Trophoblast cell (in vitro differentiated cells and primary cell): ENCODE measurements around the gene EIF2AK2.

ENCODE experiments used
- DNase-seq, 2 donors: peaks; one replicate each; pipeline ENCODE4 v3.0.0-alpha.2; 2016
- H2AFZ ChIP-seq: 2 replicates; pipeline ENCODE4 v1.6.1; 2013; ENCODE audit warnings: low read length, moderate library complexity, mild to moderate bottlenecking; ENCODE audit not compliant: insufficient read depth, poor library complexity
- H2AK5ac ChIP-seq: 2 replicates; pipeline ENCODE4 v1.6.1; 2013; ENCODE audit warnings: mild to moderate bottlenecking, low read length
- H2BK120ac ChIP-seq: 2 replicates; pipeline ENCODE4 v1.6.1; 2013; ENCODE audit warnings: low read length, mild to moderate bottlenecking, moderate library complexity; ENCODE audit not compliant: insufficient read depth, poor library complexity
- H2BK12ac ChIP-seq: 2 replicates; pipeline ENCODE4 v1.6.1; 2013; ENCODE audit warnings: mild to moderate bottlenecking, low read length, moderate library complexity
- H2BK5ac ChIP-seq: 2 replicates; pipeline ENCODE4 v1.6.1; 2013; ENCODE audit warnings: low read length, low read depth, moderate library complexity, mild to moderate bottlenecking; ENCODE audit not compliant: poor library complexity
- H3K14ac ChIP-seq: 2 replicates; pipeline ENCODE4 v1.6.1; 2013; ENCODE audit warnings: mild to moderate bottlenecking, low read length
- H3K18ac ChIP-seq: 2 replicates; pipeline ENCODE4 v1.6.1; 2013; ENCODE audit warnings: mild to moderate bottlenecking, low read length
- H3K23ac ChIP-seq: 2 replicates; pipeline ENCODE4 v1.6.1; 2013; ENCODE audit warnings: low read length
- H3K27ac ChIP-seq: 2 replicates; pipeline ENCODE4 v1.5.1; 2013; ENCODE audit warnings: low read depth, mild to moderate bottlenecking, inconsistent platforms, low read length, moderate library complexity
- H3K27me3 ChIP-seq: 2 replicates; pipeline ENCODE4 v1.6.1; 2013; ENCODE audit warnings: inconsistent platforms, mild to moderate bottlenecking, low read length, moderate library complexity; ENCODE audit not compliant: insufficient read depth
- H3K36me3 ChIP-seq, 2 experiments: 1 replicate in 1 of 2; 2 replicates in 1 of 2; pipeline ENCODE4 v1.6.1; 2013; ENCODE audit warnings: low read length in 2 of 2, mild to moderate bottlenecking in 2 of 2, moderate library complexity in 1 of 2; ENCODE audit not compliant: insufficient read depth in 2 of 2, control insufficient read depth in 1 of 2
- H3K4ac ChIP-seq: 2 replicates; pipeline ENCODE4 v1.6.1; 2013; ENCODE audit warnings: low read depth, mild to moderate bottlenecking, low read length, moderate library complexity
- H3K4me1 ChIP-seq, 2 experiments: 1 replicate in 1 of 2; 2 replicates in 1 of 2; pipeline ENCODE4 v1.6.1; 2013; ENCODE audit warnings: low read length in 2 of 2, mild to moderate bottlenecking in 2 of 2, moderate library complexity in 1 of 2; ENCODE audit not compliant: insufficient read depth in 2 of 2, control insufficient read depth in 1 of 2
- H3K4me2 ChIP-seq: 2 replicates; pipeline ENCODE4 v1.6.1; 2013; ENCODE audit warnings: inconsistent platforms, mild to moderate bottlenecking, low read length, moderate library complexity
- H3K4me3 ChIP-seq: 2 replicates; pipeline ENCODE4 v1.5.1; 2013; ENCODE audit warnings: mild to moderate bottlenecking, low read depth, low read length, inconsistent platforms
- H3K79me1 ChIP-seq: one replicate; pipeline ENCODE4 v1.6.1; 2013; ENCODE audit warnings: low read length
- H3K79me2 ChIP-seq: 2 replicates; pipeline ENCODE4 v1.6.1; 2013; ENCODE audit warnings: low read length, mild to moderate bottlenecking; ENCODE audit not compliant: control insufficient read depth, insufficient read depth, poor library complexity
- H3K9ac ChIP-seq: 2 replicates; pipeline ENCODE4 v1.6.1; 2013; ENCODE audit warnings: mild to moderate bottlenecking, low read length
- H3K9me3 ChIP-seq: 2 replicates; pipeline ENCODE4 v1.6.1; 2013; ENCODE audit warnings: low read depth, mild to moderate bottlenecking, control low read depth, inconsistent platforms, low read length; ENCODE audit not compliant: insufficient read depth
- H4K12ac ChIP-seq: 2 replicates; pipeline ENCODE4 v1.6.1; 2013; ENCODE audit warnings: low read depth, mild to moderate bottlenecking, low read length, moderate library complexity
- H4K8ac ChIP-seq: 2 replicates; pipeline ENCODE4 v1.6.1; 2013; ENCODE audit warnings: low read depth, mild to moderate bottlenecking, low read length, moderate library complexity
- H4K91ac ChIP-seq: one replicate; pipeline ENCODE4 v1.6.1; 2013; ENCODE audit warnings: low read depth, mild to moderate bottlenecking, low read length, moderate library complexity
- WGBS: extraction: QIAGEN DNeasy Blood & Tissue Kit; methylation state at CpG from one replicate; pipeline ENCODE4 v1.1.7; 2013; ENCODE audit warnings: missing lambda C conversion rate; ENCODE audit not compliant: insufficient read length, insufficient coverage; ENCODE audit errors: extremely low coverage; 5-methylcytosine and 5-hydroxymethylcytosine counted together

Gene EIF2AK2

GRCh38 chr2:37083873-37084794 lies 72.6 kb downstream of the EIF2AK2 start, which contains the start of the genes GPATCH11 and HEATR5B:
Gene GPATCH11 (plus strand): TSS chr2:37084518. CDS start chr2:37088382, 3,864 bp downstream.
Gene HEATR5B (minus strand): TSS chr2:37084372. CDS start chr2:37083414, 958 bp downstream.
- Histone ChIP-seq H3K4ac (peak within 1 kb of the TSS; percentile 3), H2AFZ (peak within 1 kb of the TSS; percentile 99), H2BK5ac (peak within 1 kb of the TSS; percentile 10), H2BK120ac (peak within 1 kb of the TSS; percentile 39), H3K14ac (peak within 1 kb of the TSS; percentile 82), H3K36me3 (peaks cover 0 to 3% of the 10 kb centered on the region in 2 experiments), H3K4me1 (peaks cover 0 to 2% of the 10 kb centered on the region in 2 experiments), H3K23ac (no peak within 1 kb of the TSS), H3K18ac (peak within 1 kb of the TSS; percentile 81), H3K27ac (peak within 1 kb of the TSS; percentile 86), H4K8ac (peak within 1 kb of the TSS; percentile 96), H3K9me3 (no peaks in the 10 kb centered on the region), H3K27me3 (no peaks in the 10 kb centered on the region), H3K79me2 (peaks cover 5% of the 10 kb centered on the region), H3K4me2 (peak within 1 kb of the TSS; percentile 99), H3K79me1 (peaks cover 5% of the 10 kb centered on the region), H3K9ac (peak within 1 kb of the TSS; percentile 96), H2AK5ac (no peak within 1 kb of the TSS), H3K4me3 (peak within 1 kb of the TSS; percentile 93), H2BK12ac (no peak within 1 kb of the TSS), H4K12ac (peak within 1 kb of the TSS; percentile 86), H4K91ac (peak within 1 kb of the TSS; percentile 8)
- DNase-seq = peak; percentile 99
- no CpG with 5 or more reads among the region's 74 CpGs for whole genome bisulfite sequencing

GRCh38 chr2:37080689-37081088 lies 76.1 kb downstream of the EIF2AK2 start:
- Histone ChIP-seq H4K91ac (no peak overlapping the region), H3K4me2 (no peak overlapping the region), H2BK5ac (no peak overlapping the region), H3K9ac (no peak overlapping the region), H2BK12ac (no peak overlapping the region), H3K4me3 (no peak overlapping the region), H4K8ac (no peak overlapping the region), H2BK120ac (no peak overlapping the region), H3K4me1 (peaks cover 0 to 2% of the 10 kb centered on the region in 2 experiments), H3K27me3 (no peaks in the 10 kb centered on the region), H3K18ac (no peak overlapping the region), H3K36me3 (peaks cover 3 to 4% of the 10 kb centered on the region in 2 experiments), H3K9me3 (no peaks in the 10 kb centered on the region), H3K27ac (no peak overlapping the region), H2AK5ac (no peak overlapping the region), H3K4ac (no peak overlapping the region), H3K79me2 (peaks cover 5% of the 10 kb centered on the region), H3K23ac (no peak overlapping the region), H2AFZ (no peak overlapping the region), H3K79me1 (peaks cover 5% of the 10 kb centered on the region), H4K12ac (no peak overlapping the region), H3K14ac (no peak overlapping the region)
- WGBS = no CpG with 5 or more reads among the region's 3 CpGs
- DNase-seq = no peak

- no peaks in the 10 kb centered on the region for H3K27me3 ChIP-seq
- H3K4me3 ChIP-seq = no peak overlapping the region
- no peak overlapping the region for H3K18ac ChIP-seq
- H4K12ac ChIP-seq = no peak overlapping the region
- no peak overlapping the region for H3K27ac ChIP-seq
- H3K79me2 ChIP-seq = peaks cover 5% of the 10 kb centered on the region
- H2BK5ac ChIP-seq = no peak overlapping the region
- H2BK12ac ChIP-seq = no peak overlapping the region
- H3K9me3 ChIP-seq = no peaks in the 10 kb centered on the region
- H2AK5ac ChIP-seq = no peak overlapping the region
- peaks cover 0 to 2% of the 10 kb centered on the region in 2 experiments for H3K4me1 ChIP-seq
- no peak overlapping the region for H3K9ac ChIP-seq
- no peak overlapping the region for H3K4ac ChIP-seq
- H4K91ac ChIP-seq = no peak overlapping the region
- no peak overlapping the region for H3K4me2 ChIP-seq
- no peak overlapping the region for H2AFZ ChIP-seq
- no CpG with 5 or more reads among the region's 2 CpGs for WGBS
- H3K23ac ChIP-seq = no peak overlapping the region
- H3K14ac ChIP-seq = no peak overlapping the region
- H4K8ac ChIP-seq = no peak overlapping the region
- DNase-seq = no peak
- H2BK120ac ChIP-seq = no peak overlapping the region
- peaks cover 3 to 4% of the 10 kb centered on the region in 2 experiments for H3K36me3 ChIP-seq
- H3K79me1 ChIP-seq = peaks cover 5% of the 10 kb centered on the region
Observed at GRCh38 chr2:37080266-37080665, 76.5 kb downstream of the EIF2AK2 start.

- H3K79me1 ChIP-seq = no peaks in the 10 kb centered on the region
Observed at GRCh38 chr2:37070931-37071330, 85.8 kb downstream of the EIF2AK2 start.

More at GRCh38 chr2:37070931-37071330, 85.8 kb downstream of the EIF2AK2 start:
- Histone ChIP-seq H3K36me3 (peaks cover 11 to 15% of the 10 kb centered on the region in 2 experiments), H3K18ac (no peak overlapping the region), H3K4me3 (no peak overlapping the region), H4K8ac (no peak overlapping the region), H3K27ac (no peak overlapping the region), H2AK5ac (no peak overlapping the region), H3K23ac (no peak overlapping the region), H2BK12ac (no peak overlapping the region), H3K27me3 (no peaks in the 10 kb centered on the region), H3K9me3 (no peaks in the 10 kb centered on the region), H4K91ac (no peak overlapping the region), H3K9ac (no peak overlapping the region), H2BK120ac (no peak overlapping the region), H3K79me2 (no peaks in the 10 kb centered on the region), H2AFZ (no peak overlapping the region), H3K4me2 (no peak overlapping the region), H4K12ac (no peak overlapping the region), H2BK5ac (no peak overlapping the region), H3K4ac (no peak overlapping the region), H3K14ac (no peak overlapping the region), H3K4me1 (no peaks in the 10 kb centered on the region)
- no CpG with 5 or more reads among the region's 2 CpGs for WGBS
- DNase-seq = no peak
